ENCODE results near the gene TFB1M. TPM values are rescaled to one million over a fixed set of nuclear protein-coding genes. Genes with fewer than 3 reads are reported as not detected.

Gene TFB1M
- total RNA-seq, 2 experiments from 2014 or later, result 7.2 to 9.2 TPM

DNA sequence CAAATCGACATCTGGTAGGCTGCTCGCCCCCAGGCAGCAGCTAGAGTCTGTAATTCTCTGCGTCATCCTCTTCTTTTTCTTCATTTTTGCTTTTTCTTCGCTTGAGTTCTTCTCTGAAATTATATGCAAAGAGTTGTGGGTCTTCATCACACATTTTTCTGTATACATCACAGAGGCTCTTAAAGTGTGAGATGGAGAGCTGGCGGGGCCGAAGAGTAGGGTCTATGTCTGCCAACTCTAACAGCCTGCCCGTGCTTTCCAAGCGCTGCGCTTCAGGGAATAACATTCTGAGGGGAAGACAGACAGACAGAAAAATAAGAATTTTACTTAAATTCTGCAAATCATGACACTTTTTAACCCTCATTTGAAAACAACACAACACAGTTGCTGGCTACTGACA is 56.5 kb downstream of the TFB1M start:
- Mint-ChIP-seq H3K9me3 (no peaks in the 10 kb centered on the region), H3K36me3 (ENCODE audit: low read depth) (peaks cover 91% of the 10 kb centered on the region), H3K27me3 (no peaks in the 10 kb centered on the region), H3K4me1 (ENCODE audit: low read depth) (no peaks in the 10 kb centered on the region), H3K4me3 (no peak overlapping the region), H3K27ac (no peak overlapping the region)
- intact Hi-C loops (cut with DNase I, micrococcal nuclease), result no loop called here
- ChIA-PET CTCF (no interaction called here), POLR2A (no interaction called here)
- Histone ChIP-seq H3K4me1 (ENCODE audit: insufficient read depth, low read length) (no peaks in the 10 kb centered on the region), H3K27me3 (ENCODE audit: control insufficient read depth in 1 of 2, insufficient read depth in 2 of 2, low read length in 2 of 2) (no peaks in the 10 kb centered on the region), H3K36me3 (ENCODE audit: insufficient read depth, low read length) (peaks cover 64% of the 10 kb centered on the region), H3K4me3 (ENCODE audit: low read length) (no peak overlapping the region), H3K9me3 (ENCODE audit: control insufficient read depth in 1 of 2, insufficient read depth in 1 of 2, low read length in 2 of 2) (no peaks in the 10 kb centered on the region), H3K27ac (ENCODE audit: low read depth in 1 of 2, low read length in 2 of 2) (no peak overlapping the region)
- ATAC-seq (ENCODE audit: poor library complexity) (no peak), DNase-seq (no peak)
- no peak for TF ChIP-seq CTCF (IDR thresholded peaks at IDR 0.05)

DNA sequence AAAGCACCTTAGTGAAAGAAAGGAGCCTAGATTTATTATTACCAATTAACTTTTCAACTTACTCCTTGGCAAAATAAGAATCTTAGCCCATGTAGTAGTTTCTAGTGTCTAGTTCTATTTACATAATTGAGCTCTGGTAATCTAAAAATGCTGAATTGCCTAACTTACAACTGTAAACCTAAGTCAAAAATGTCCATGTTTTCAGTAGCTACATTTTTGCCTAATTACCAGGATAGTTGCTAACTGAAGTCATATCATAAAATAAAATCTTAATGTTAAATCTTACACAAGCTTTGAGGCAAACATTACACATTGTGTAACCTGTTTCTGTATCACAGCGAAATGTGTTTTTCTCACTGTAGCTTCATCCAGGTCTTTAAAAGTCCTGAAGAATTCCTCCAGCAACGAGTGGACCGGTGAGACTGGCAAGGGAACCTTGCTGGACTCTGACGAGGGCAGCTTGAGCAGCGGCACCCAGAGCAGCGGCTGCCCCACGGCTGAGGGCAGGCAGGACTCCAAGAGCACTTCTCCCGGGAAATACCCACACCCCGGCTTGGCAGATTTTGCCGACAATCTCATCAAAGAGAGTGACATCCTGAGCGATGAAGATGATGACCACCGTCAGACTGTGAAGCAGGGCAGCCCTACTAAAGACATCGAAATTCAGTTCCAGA is 58.0 kb downstream of the TFB1M start:
- no peaks in the 10 kb centered on the region for H3K27me3 ChIP-seq (ENCODE audit: control insufficient read depth in 1 of 2, insufficient read depth in 2 of 2, low read length in 2 of 2)
- H3K36me3 ChIP-seq (ENCODE audit: insufficient read depth, low read length), result peaks cover 59% of the 10 kb centered on the region
- ChIA-PET CTCF (interaction anchor here (0.6 kb wide), 1 partner anchor 963 kb away, joined by 3 read pairs; no protein-coding TSS in a partner anchor), POLR2A (no interaction called here)
- H3K36me3 Mint-ChIP-seq (ENCODE audit: low read depth), result peaks cover 88% of the 10 kb centered on the region
- TF ChIP-seq CTCF (IDR thresholded peaks at IDR 0.05), result no peak
- no peak overlapping the region for H3K27ac Mint-ChIP-seq
- no peaks in the 10 kb centered on the region for H3K4me1 Mint-ChIP-seq (ENCODE audit: low read depth)
- H3K27ac ChIP-seq (ENCODE audit: low read depth in 1 of 2, low read length in 2 of 2), result no peak overlapping the region
- no peak for DNase-seq
- no peak for ATAC-seq (ENCODE audit: poor library complexity)
- no peaks in the 10 kb centered on the region for H3K9me3 Mint-ChIP-seq
- no peak overlapping the region for H3K4me3 ChIP-seq (ENCODE audit: low read length)
- no peaks in the 10 kb centered on the region for H3K27me3 Mint-ChIP-seq
- intact Hi-C loops (cut with DNase I, micrococcal nuclease), result no loop called here
- no peaks in the 10 kb centered on the region for H3K4me1 ChIP-seq (ENCODE audit: insufficient read depth, low read length)
- H3K4me3 Mint-ChIP-seq, result no peak overlapping the region
- no peaks in the 10 kb centered on the region for H3K9me3 ChIP-seq (ENCODE audit: control insufficient read depth in 1 of 2, insufficient read depth in 1 of 2, low read length in 2 of 2)

DNA sequence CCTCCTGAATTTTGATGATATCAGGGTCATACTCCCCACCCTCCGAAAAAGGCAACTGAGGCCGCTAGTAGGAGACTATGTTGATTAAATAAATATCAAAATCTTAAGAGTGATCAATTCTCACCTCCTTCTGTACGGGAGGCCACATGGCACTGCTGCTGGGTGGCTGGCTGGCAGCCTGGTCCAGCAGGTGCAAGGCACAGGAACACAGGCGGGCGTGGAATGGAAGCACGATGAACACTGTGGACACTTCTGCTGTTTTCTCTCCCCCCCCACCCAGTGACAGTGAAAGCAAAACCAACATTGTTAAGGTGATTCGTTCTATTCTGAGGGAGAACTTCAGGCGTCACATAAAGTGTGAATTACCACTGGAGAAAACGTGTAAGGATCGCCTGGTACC is 60.1 kb downstream of the TFB1M start:
- no peaks in the 10 kb centered on the region for H3K4me1 Mint-ChIP-seq (ENCODE audit: low read depth)
- Histone ChIP-seq H3K36me3 (ENCODE audit: insufficient read depth, low read length) (peaks cover 41% of the 10 kb centered on the region), H3K4me1 (ENCODE audit: insufficient read depth, low read length) (no peaks in the 10 kb centered on the region), H3K27me3 (ENCODE audit: control insufficient read depth in 1 of 2, insufficient read depth in 2 of 2, low read length in 2 of 2) (no peaks in the 10 kb centered on the region), H3K9me3 (ENCODE audit: control insufficient read depth in 1 of 2, insufficient read depth in 1 of 2, low read length in 2 of 2) (no peaks in the 10 kb centered on the region), H3K4me3 (ENCODE audit: low read length) (no peak overlapping the region), H3K27ac (ENCODE audit: low read depth in 1 of 2, low read length in 2 of 2) (no peak overlapping the region)
- no peaks in the 10 kb centered on the region for H3K9me3 Mint-ChIP-seq
- no peak overlapping the region for H3K4me3 Mint-ChIP-seq
- ATAC-seq (ENCODE audit: poor library complexity), result no peak
- H3K36me3 Mint-ChIP-seq (ENCODE audit: low read depth), result peaks cover 80% of the 10 kb centered on the region
- no peak for TF ChIP-seq CTCF (IDR thresholded peaks at IDR 0.05)
- no peak overlapping the region for H3K27ac Mint-ChIP-seq
- CTCF ChIA-PET, result no interaction called here
- H3K27me3 Mint-ChIP-seq, result no peaks in the 10 kb centered on the region
- no peak for DNase-seq
- intact Hi-C loops (cut with DNase I, micrococcal nuclease), result no loop called here
- POLR2A ChIA-PET, result no interaction called here

Measured in CD4-positive, alpha-beta T cell (primary cell).